Calu3 (cell line): ENCODE measurements around the gene SIAH2. TPM values are rescaled to one million over a fixed set of nuclear protein-coding genes. Genes with fewer than 3 reads are reported as not detected.

Source experiments
- BruUV-seq: library from RNA; stranded (reverse); fragments of 400-500 nt; replicated peaks from 2 replicates; lab custom pipeline; 2021; lab: Mats Ljungman, UMichigan
- CTCF ChIA-PET: fragments of 300-600 bp; sonication (Branson Sonifier 250); formaldehyde crosslinking; loops from one replicate; lab custom pipeline; 2022; ENCODE audit warnings: antibody characterized with exemption; lab: Charles Lee
- DNase-seq: peaks from one replicate; pipeline ENCODE4 v3.0.0; 2022
- H3K27ac Mint-ChIP-seq: one replicate; pipeline ENCODE4 v1.8.0; 2022; ENCODE audit warnings: mixed read lengths; ENCODE audit not compliant: unreplicated experiment
- H3K27me3 Mint-ChIP-seq: one replicate; pipeline ENCODE4 v1.8.0; 2022; ENCODE audit warnings: mixed read lengths; ENCODE audit not compliant: unreplicated experiment
- H3K36me3 Mint-ChIP-seq: one replicate; pipeline ENCODE4 v1.8.0; 2022; ENCODE audit warnings: mild to moderate bottlenecking, moderate library complexity, mixed read lengths; ENCODE audit not compliant: insufficient read depth, unreplicated experiment
- H3K4me1 Mint-ChIP-seq: one replicate; pipeline ENCODE4 v1.8.0; 2022; ENCODE audit warnings: mild to moderate bottlenecking, low read depth, mixed read lengths; ENCODE audit not compliant: unreplicated experiment
- H3K4me3 Mint-ChIP-seq: one replicate; pipeline ENCODE4 v1.8.0; 2022; ENCODE audit warnings: mild to moderate bottlenecking, low read depth, moderate library complexity, mixed read lengths; ENCODE audit not compliant: unreplicated experiment
- H3K9me3 Mint-ChIP-seq: one replicate; pipeline ENCODE4 v1.8.0; 2022; ENCODE audit warnings: low read depth, mixed read lengths; ENCODE audit not compliant: unreplicated experiment
- intact Hi-C: fragments of 100-400 bp; cut with micrococcal nuclease; formaldehyde crosslinking; loops from one replicate; pipeline ENCODE4 v1.10.0; 2022; ENCODE audit not compliant: unreplicated experiment
- total RNA-seq: library from RNA; stranded (reverse); gene quantifications from 2 replicates; pipeline ENCODE4 v1.2.3, GENCODE V29; 2022
- TF ChIP-seq, protein P1 (sequence below): fragments of 200-600 bp; IDR thresholded peaks from one replicate; pipeline ENCODE4 v1.8.0; 2022; ENCODE audit warnings: antibody characterized with exemption; ENCODE audit not compliant: unreplicated experiment

Gene SIAH2
- total RNA-seq, 1 experiment from 2014 or later: 33.6 TPM

DNA sequence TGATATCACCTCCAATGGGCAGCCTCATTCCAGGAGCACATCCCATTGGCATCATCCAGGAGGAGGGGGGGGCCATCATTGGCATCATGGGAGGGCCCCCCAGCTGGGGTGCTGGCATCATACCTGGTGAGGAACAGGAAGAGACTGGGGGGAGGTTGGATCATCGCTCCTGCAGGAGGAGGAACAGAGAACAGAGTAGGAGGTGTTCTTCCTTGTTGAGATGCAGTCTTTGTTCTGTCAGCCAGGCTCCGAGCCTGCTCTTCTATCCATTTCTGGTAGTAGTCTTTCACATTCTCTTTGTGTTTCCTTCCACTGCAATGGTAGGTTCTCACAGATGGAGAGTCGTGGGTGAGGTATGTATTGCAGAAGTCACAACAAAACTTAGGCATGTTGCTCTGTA lies 42.5 kb downstream of the SIAH2 start:
- CTCF ChIA-PET: no interaction called here
- H3K4me1 Mint-ChIP-seq: peaks cover 16% of the 10 kb centered on the region
- no peak overlapping the region for H3K27ac Mint-ChIP-seq
- no peaks in the 10 kb centered on the region for H3K9me3 Mint-ChIP-seq
- no peak for DNase-seq
- TF ChIP-seq, protein P1, sequence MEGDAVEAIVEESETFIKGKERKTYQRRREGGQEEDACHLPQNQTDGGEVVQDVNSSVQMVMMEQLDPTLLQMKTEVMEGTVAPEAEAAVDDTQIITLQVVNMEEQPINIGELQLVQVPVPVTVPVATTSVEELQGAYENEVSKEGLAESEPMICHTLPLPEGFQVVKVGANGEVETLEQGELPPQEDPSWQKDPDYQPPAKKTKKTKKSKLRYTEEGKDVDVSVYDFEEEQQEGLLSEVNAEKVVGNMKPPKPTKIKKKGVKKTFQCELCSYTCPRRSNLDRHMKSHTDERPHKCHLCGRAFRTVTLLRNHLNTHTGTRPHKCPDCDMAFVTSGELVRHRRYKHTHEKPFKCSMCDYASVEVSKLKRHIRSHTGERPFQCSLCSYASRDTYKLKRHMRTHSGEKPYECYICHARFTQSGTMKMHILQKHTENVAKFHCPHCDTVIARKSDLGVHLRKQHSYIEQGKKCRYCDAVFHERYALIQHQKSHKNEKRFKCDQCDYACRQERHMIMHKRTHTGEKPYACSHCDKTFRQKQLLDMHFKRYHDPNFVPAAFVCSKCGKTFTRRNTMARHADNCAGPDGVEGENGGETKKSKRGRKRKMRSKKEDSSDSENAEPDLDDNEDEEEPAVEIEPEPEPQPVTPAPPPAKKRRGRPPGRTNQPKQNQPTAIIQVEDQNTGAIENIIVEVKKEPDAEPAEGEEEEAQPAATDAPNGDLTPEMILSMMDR: no peak
- no TSS peak for BruUV-seq
- intact Hi-C loops: loop anchor here (2.0 kb wide), 1 partner anchor 42 kb away; the partner anchor contains the start of gene SIAH2
- H3K27me3 Mint-ChIP-seq: no peaks in the 10 kb centered on the region
- no peak overlapping the region for H3K4me3 Mint-ChIP-seq
- H3K36me3 Mint-ChIP-seq: no peaks in the 10 kb centered on the region

DNA sequence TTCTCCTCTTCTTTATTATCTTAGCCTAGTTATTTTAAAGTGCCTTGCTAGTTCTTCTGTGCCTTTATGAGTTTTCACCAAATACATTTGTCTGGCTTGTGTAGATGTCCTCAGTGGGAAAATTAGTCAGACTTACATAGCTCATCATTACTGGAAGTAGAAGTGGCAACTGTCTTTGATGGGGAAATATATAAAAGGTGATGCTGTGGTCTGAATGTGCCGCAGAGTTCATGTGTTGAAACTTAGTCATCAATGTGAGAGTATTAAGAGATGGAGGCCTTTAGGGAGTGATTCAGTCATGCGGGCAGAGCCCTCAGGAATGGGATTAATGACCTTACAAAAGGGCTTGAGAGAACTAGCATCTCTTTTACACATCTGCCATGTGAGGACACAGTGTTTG lies 52.9 kb downstream of the SIAH2 start:
- H3K4me1 Mint-ChIP-seq: no peaks in the 10 kb centered on the region
- no peaks in the 10 kb centered on the region for H3K27me3 Mint-ChIP-seq
- CTCF ChIA-PET: no interaction called here
- TF ChIP-seq, protein P1: no peak
- DNase-seq: no peak
- no peaks in the 10 kb centered on the region for H3K36me3 Mint-ChIP-seq
- no TSS peak for BruUV-seq
- no peak overlapping the region for H3K27ac Mint-ChIP-seq
- no peak overlapping the region for H3K4me3 Mint-ChIP-seq
- intact Hi-C loops: no loop called here
- peaks cover 35% of the 10 kb centered on the region for H3K9me3 Mint-ChIP-seq

DNA sequence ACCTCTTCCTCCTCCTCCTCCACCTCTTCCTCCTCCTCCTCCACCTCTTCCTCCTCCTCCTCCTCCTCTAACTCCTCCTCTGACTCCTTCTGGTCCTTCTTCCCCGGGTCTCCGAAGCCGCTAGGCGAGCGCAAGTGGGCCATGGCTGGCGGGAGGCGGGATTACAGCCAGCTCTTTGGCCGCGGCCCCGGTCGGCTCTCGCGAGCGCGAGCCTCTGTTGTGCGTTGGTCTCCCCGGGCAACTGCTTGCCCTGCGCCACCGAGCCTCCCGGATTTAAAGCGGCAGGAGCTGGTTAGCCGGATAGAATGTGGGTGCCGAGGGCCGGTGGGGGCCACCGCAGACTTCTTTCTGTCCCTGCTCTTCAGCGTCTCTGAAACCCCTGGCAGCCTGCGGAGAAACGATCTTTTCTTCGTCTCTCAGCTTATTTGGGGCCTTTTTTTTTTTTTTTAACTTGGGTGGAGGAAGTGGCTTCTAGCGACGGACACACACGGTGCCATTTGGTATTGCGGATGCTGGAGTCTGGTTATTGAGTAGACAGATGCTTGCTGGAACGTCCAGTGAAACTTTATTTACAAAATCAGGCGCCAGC lies 59.1 kb downstream of the SIAH2 start, which contains the start of gene ERICH6:
ERICH6 (minus strand) TSS at position 165 of the 589 bp plus-strand sequence; CDS start at position 143, 22 bp downstream.
- peak within 1 kb of the TSS; percentile 81 for H3K4me3 Mint-ChIP-seq

DNA sequence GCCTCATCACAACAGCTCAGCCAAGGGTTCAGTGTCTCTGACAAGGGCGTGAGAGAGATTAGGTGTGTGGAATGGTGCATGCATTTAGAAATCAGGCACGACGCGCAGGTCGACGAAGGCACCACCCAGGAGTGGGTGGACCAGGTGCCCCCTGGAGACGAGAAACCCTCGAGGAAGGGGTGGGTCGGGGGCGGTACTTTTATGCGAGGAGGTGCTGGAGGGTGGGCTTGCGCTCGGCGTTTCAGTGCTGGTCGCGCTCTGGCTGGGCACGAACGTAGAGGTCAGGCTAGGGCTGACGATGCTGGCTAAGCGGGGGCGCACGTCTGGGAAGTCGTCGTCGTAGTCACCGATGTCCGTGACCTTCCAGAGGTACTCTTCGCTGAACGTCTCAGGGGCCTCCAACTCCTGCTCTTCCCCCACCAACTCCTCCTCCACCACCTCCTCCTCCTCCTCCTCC lies 59.6 kb downstream of the SIAH2 start:
- intact Hi-C loops: loop anchor here (5.0 kb wide), 1 partner anchor 101 kb away; the partner anchor contains the start of gene SELENOT
- TF ChIP-seq, protein P1: no peak
- Mint-ChIP-seq H3K4me3 (peak overlapping the region; percentile 81), H3K27ac (peak overlapping the region; percentile 96), H3K9me3 (peaks cover 3% of the 10 kb centered on the region), H3K4me1 (peaks cover 10% of the 10 kb centered on the region), H3K27me3 (no peaks in the 10 kb centered on the region), H3K36me3 (peaks cover 19% of the 10 kb centered on the region)
- CTCF ChIA-PET: interaction anchor here (0.6 to 1.5 kb wide), 14 partner anchors 14 to 1519 kb away, joined by 3 to 8 read pairs (median 4); partner anchors contain the start of gene SIAH2
- TSS peak; percentile 80 for BruUV-seq
- no peak for DNase-seq

More for the DNA sequence above, 59.1 kb downstream of the SIAH2 start, which contains the start of gene ERICH6:
- TF ChIP-seq, protein P1: peak; percentile 23
- peak; percentile 98 for DNase-seq
- Mint-ChIP-seq H3K36me3 (peaks cover 19% of the 10 kb centered on the region), H3K27ac (peak within 1 kb of the TSS; percentile 96), H3K9me3 (peaks cover 8% of the 10 kb centered on the region), H3K27me3 (no peaks in the 10 kb centered on the region), H3K4me1 (peaks cover 10% of the 10 kb centered on the region)
- CTCF ChIA-PET: interaction anchor here (0.6 to 1.5 kb wide), 14 partner anchors 14 to 1519 kb away, joined by 3 to 8 read pairs (median 4); partner anchors contain the start of gene SIAH2
- intact Hi-C loops: loop anchor here (5.0 kb wide), 1 partner anchor 102 kb away; the partner anchor contains the start of gene SELENOT
- BruUV-seq: no TSS peak
